ENCODE measurements around the gene RAB40C. TPM values are rescaled to one million over a fixed set of nuclear protein-coding genes. Genes with fewer than 3 reads are reported as not detected.

The RAB40C gene
- total RNA-seq, 2 donors from 2014 or later = 12.9 TPM

- H3K4me1 Mint-ChIP-seq = no peaks in the 10 kb centered on the region
- no peaks in the 10 kb centered on the region for H3K36me3 Mint-ChIP-seq (ENCODE audit: low read depth)
- no peak for ATAC-seq (replicated peaks)
- no peak overlapping the region for H3K4me3 Mint-ChIP-seq
- H3K9me3 Mint-ChIP-seq = no peaks in the 10 kb centered on the region
- H3K27ac Mint-ChIP-seq = no peak overlapping the region
- no peaks in the 10 kb centered on the region for H3K27me3 Mint-ChIP-seq
Observed at GRCh38 chr16:621526-622105, 31.8 kb downstream of the RAB40C start.

GRCh38 chr16:622920-623280, 33.0 kb downstream of the RAB40C start:
- no peaks in the 10 kb centered on the region for H3K9me3 Mint-ChIP-seq

GRCh38 chr16:624526-625070, 34.7 kb downstream of the RAB40C start:
- H3K4me3 Mint-ChIP-seq = no peak overlapping the region
- ATAC-seq (replicated peaks) = no peak
- H3K9me3 Mint-ChIP-seq = no peaks in the 10 kb centered on the region
- no peaks in the 10 kb centered on the region for H3K4me1 Mint-ChIP-seq
- no peaks in the 10 kb centered on the region for H3K36me3 Mint-ChIP-seq (ENCODE audit: low read depth)
- H3K27ac Mint-ChIP-seq = no peak overlapping the region
- no peaks in the 10 kb centered on the region for H3K27me3 Mint-ChIP-seq

More at GRCh38 chr16:622920-623280, 33.0 kb downstream of the RAB40C start:
- H3K27ac Mint-ChIP-seq = no peak overlapping the region
- no peaks in the 10 kb centered on the region for H3K4me1 Mint-ChIP-seq
- no peaks in the 10 kb centered on the region for H3K27me3 Mint-ChIP-seq
- H3K4me3 Mint-ChIP-seq = no peak overlapping the region
- no peak for ATAC-seq (replicated peaks)
- no peaks in the 10 kb centered on the region for H3K36me3 Mint-ChIP-seq (ENCODE audit: low read depth)

GRCh38 chr16:625117-625976, 35.5 kb downstream of the RAB40C start:
- no peak overlapping the region for H3K27ac Mint-ChIP-seq
- no peak for ATAC-seq (replicated peaks)
- no peaks in the 10 kb centered on the region for H3K27me3 Mint-ChIP-seq

GRCh38 chr16:625977-626765, 36.3 kb downstream of the RAB40C start:
- H3K4me3 Mint-ChIP-seq = no peak overlapping the region
- no peaks in the 10 kb centered on the region for H3K4me1 Mint-ChIP-seq
- no peaks in the 10 kb centered on the region for H3K36me3 Mint-ChIP-seq (ENCODE audit: low read depth)
- no peaks in the 10 kb centered on the region for H3K27me3 Mint-ChIP-seq
- no peak overlapping the region for H3K27ac Mint-ChIP-seq
- H3K9me3 Mint-ChIP-seq = no peaks in the 10 kb centered on the region
- no peak for ATAC-seq (replicated peaks)

More at GRCh38 chr16:625117-625976, 35.5 kb downstream of the RAB40C start:
- Mint-ChIP-seq H3K9me3 (no peaks in the 10 kb centered on the region), H3K36me3 (ENCODE audit: low read depth) (no peaks in the 10 kb centered on the region), H3K4me3 (no peak overlapping the region), H3K4me1 (no peaks in the 10 kb centered on the region)

GRCh38 chr16:626787-627453, 37.1 kb downstream of the RAB40C start:
- no peak for ATAC-seq (replicated peaks)
- H3K4me1 Mint-ChIP-seq = no peaks in the 10 kb centered on the region
- no peak overlapping the region for H3K27ac Mint-ChIP-seq
- H3K36me3 Mint-ChIP-seq (ENCODE audit: low read depth) = no peaks in the 10 kb centered on the region
- no peak overlapping the region for H3K4me3 Mint-ChIP-seq
- no peaks in the 10 kb centered on the region for H3K9me3 Mint-ChIP-seq
- no peaks in the 10 kb centered on the region for H3K27me3 Mint-ChIP-seq

- H3K4me1 Mint-ChIP-seq = no peaks in the 10 kb centered on the region
- no peak for ATAC-seq (replicated peaks)
Observed at GRCh38 chr16:627454-628239, 37.8 kb downstream of the RAB40C start.

GRCh38 chr16:628321-629061, 38.6 kb downstream of the RAB40C start:
- ATAC-seq (replicated peaks) = no peak
- Mint-ChIP-seq H3K27ac (no peak overlapping the region), H3K27me3 (no peaks in the 10 kb centered on the region), H3K36me3 (ENCODE audit: low read depth) (no peaks in the 10 kb centered on the region), H3K4me1 (no peaks in the 10 kb centered on the region), H3K9me3 (no peaks in the 10 kb centered on the region), H3K4me3 (no peak overlapping the region)

More at GRCh38 chr16:627454-628239, 37.8 kb downstream of the RAB40C start:
- H3K27ac Mint-ChIP-seq = no peak overlapping the region
- H3K36me3 Mint-ChIP-seq (ENCODE audit: low read depth) = no peaks in the 10 kb centered on the region
- H3K9me3 Mint-ChIP-seq = no peaks in the 10 kb centered on the region
- H3K27me3 Mint-ChIP-seq = no peaks in the 10 kb centered on the region
- no peak overlapping the region for H3K4me3 Mint-ChIP-seq

GRCh38 chr16:629185-629832, 39.4 kb downstream of the RAB40C start:
- Mint-ChIP-seq H3K4me3 (no peak overlapping the region), H3K27ac (no peak overlapping the region), H3K4me1 (no peaks in the 10 kb centered on the region), H3K27me3 (no peaks in the 10 kb centered on the region), H3K36me3 (ENCODE audit: low read depth) (peaks cover 4% of the 10 kb centered on the region), H3K9me3 (no peaks in the 10 kb centered on the region)
- ATAC-seq (replicated peaks) = no peak

- Mint-ChIP-seq H3K27ac (no peak overlapping the region), H3K4me1 (no peaks in the 10 kb centered on the region), H3K9me3 (no peaks in the 10 kb centered on the region), H3K4me3 (no peak overlapping the region), H3K36me3 (ENCODE audit: low read depth) (peaks cover 7% of the 10 kb centered on the region), H3K27me3 (no peaks in the 10 kb centered on the region)
- no peak for ATAC-seq (replicated peaks)
Observed at GRCh38 chr16:629833-630248, 40.0 kb downstream of the RAB40C start.

- Mint-ChIP-seq H3K27me3 (no peaks in the 10 kb centered on the region), H3K4me1 (no peaks in the 10 kb centered on the region), H3K9me3 (no peaks in the 10 kb centered on the region), H3K36me3 (ENCODE audit: low read depth) (peaks cover 7% of the 10 kb centered on the region), H3K4me3 (no peak overlapping the region), H3K27ac (no peak overlapping the region)
- ATAC-seq (replicated peaks) = no peak
Observed at GRCh38 chr16:630249-630814, 40.5 kb downstream of the RAB40C start.

- H3K4me1 Mint-ChIP-seq = no peaks in the 10 kb centered on the region
- no peaks in the 10 kb centered on the region for H3K27me3 Mint-ChIP-seq
- no peak within 1 kb of the TSS for H3K4me3 Mint-ChIP-seq
- ATAC-seq (replicated peaks) = no peak
- H3K27ac Mint-ChIP-seq = no peak within 1 kb of the TSS
- H3K9me3 Mint-ChIP-seq = no peaks in the 10 kb centered on the region
- H3K36me3 Mint-ChIP-seq (ENCODE audit: low read depth) = peaks cover 7% of the 10 kb centered on the region
Observed at GRCh38 chr16:630815-631405, 41.0 kb downstream of the RAB40C start, which contains the start of gene WFIKKN1. Gene WFIKKN1 (plus strand): TSS chr16:630985. CDS start chr16:631254, 269 bp downstream.

Measured in activated T-helper 17 cell treated with anti-CD3 and anti-CD28 coated beads, Interleukin-2, amount 50 U/mL, for 72 hours (primary cell).